GM12878 (cell line): ENCODE data around the gene CXXC5. TPM values are rescaled to one million over a fixed set of nuclear protein-coding genes. Genes with fewer than 3 reads are reported as not detected.
A peak's percentile ranks its signal among the peaks of the same experiment; 100 is the strongest.

Source experiments
- ATAC-seq: fragments of 200-7000 bp; cut with Tn5 transposase; 3 replicates; pipeline ENCODE4 v1.9.1; 2020; ENCODE audit warnings: mild to moderate bottlenecking, moderate library complexity
- BruUV-seq: library from RNA; stranded (reverse); fragments of 400-500 nt; replicated peaks from 2 replicates; lab custom pipeline; 2021; lab: Mats Ljungman, UMichigan
- CTCF ChIA-PET: fragments of 300-600 bp; sonication (Branson Sonifier 250); formaldehyde crosslinking; extraction: SDS; loops from one replicate; lab custom pipeline; 2021; ENCODE audit warnings: inconsistent platforms; lab: Yijun Ruan, JAX
- POLR2A ChIA-PET: fragments of 350-600 bp; formaldehyde crosslinking; extraction: SDS; loops from one replicate; lab custom pipeline; 2021; ENCODE audit warnings: inconsistent platforms; lab: Charles Lee
- RAD21 ChIA-PET: fragments of 300-600 bp; sonication (Branson Sonifier 250); formaldehyde crosslinking; loops from one replicate; lab custom pipeline; 2023; ENCODE audit warnings: antibody characterized with exemption; ENCODE audit not compliant: unreplicated experiment; lab: Charles Lee
- SMC1A ChIA-PET: fragments of 300-600 bp; sonication (Branson Sonifier 250); formaldehyde crosslinking; loops from one replicate; lab custom pipeline; 2023; ENCODE audit not compliant: unreplicated experiment, uncharacterized antibody; lab: Charles Lee
- DNase-seq: peaks from one replicate; pipeline ENCODE4 v3.0.0-alpha.2; 2011; ENCODE audit warnings: low read depth, low spot score
- FAIRE-seq: peaks from 3 replicates; lab custom pipeline; 2011; peaks lifted over from hg19 to GRCh38; lab: Jason Lieb, UNC
- H2AFZ ChIP-seq: 2 replicates; pipeline ENCODE4 v1.6.0; 2011; ENCODE audit warnings: low read depth, low read length, control low read depth; ENCODE audit not compliant: control insufficient read depth
- H3K27ac ChIP-seq: 2 replicates; pipeline ENCODE4 v1.5.1; 2011; ENCODE audit warnings: control low read depth; ENCODE audit not compliant: control insufficient read depth, insufficient read depth
- H3K27me3 ChIP-seq, 2 experiments: replicated peaks in 1 of 2; 2 replicates each; pipeline versions ENCODE4 v1.6.0 to v1.6.1; 2011; ENCODE audit warnings: low read length in 1 of 2; ENCODE audit not compliant: control insufficient read depth in 2 of 2, insufficient read depth in 2 of 2
- H3K36me3 ChIP-seq, 2 experiments: 2 replicates each; pipeline ENCODE4 v1.5.1; 2011; ENCODE audit warnings: low read length in 1 of 2; ENCODE audit not compliant: control insufficient read depth in 2 of 2, insufficient read depth in 2 of 2
- H3K4me1 ChIP-seq: 2 replicates; pipeline ENCODE4 v1.6.1; 2011; ENCODE audit warnings: mild to moderate bottlenecking, low read length, moderate library complexity, mixed read lengths; ENCODE audit not compliant: control insufficient read depth, insufficient read depth
- H3K4me2 ChIP-seq: 2 replicates; pipeline ENCODE4 v1.6.0; 2011; ENCODE audit warnings: control low read depth; ENCODE audit not compliant: control insufficient read depth, insufficient read depth
- H3K4me3 ChIP-seq: fragments of 200-600 bp; sonication (generic); 2 replicates; pipeline ENCODE4 v1.5.1; 2016
- H3K79me2 ChIP-seq: 2 replicates; pipeline ENCODE4 v1.6.0; 2011; ENCODE audit warnings: low read length; ENCODE audit not compliant: control insufficient read depth, insufficient read depth
- H3K9ac ChIP-seq: 2 replicates; pipeline ENCODE4 v1.8.0; 2011; ENCODE audit warnings: low read length, control low read depth, mixed read lengths; ENCODE audit not compliant: control insufficient read depth, insufficient read depth
- H3K9me3 ChIP-seq: replicated peaks from 3 replicates; pipeline ENCODE4 v1.5.1; 2011; ENCODE audit warnings: mild to moderate bottlenecking, low read length; ENCODE audit not compliant: control insufficient read depth, insufficient read depth
- H4K20me1 ChIP-seq: 2 replicates; pipeline ENCODE4 v1.6.0; 2011; ENCODE audit not compliant: control insufficient read depth, insufficient read depth
- BACH1 ChIP-seq: fragments of 450-650 bp; IDR thresholded peaks from 2 replicates; pipeline ENCODE4 v1.6.1; 2017; ENCODE audit warnings: mild to moderate bottlenecking, borderline replicate concordance
- CHD4 ChIP-seq: fragments of 200-600 bp; sonication (generic); IDR thresholded peaks from 2 replicates; pipeline ENCODE4 v1.6.1; 2016; ENCODE audit warnings: mild to moderate bottlenecking
- FOXK2 ChIP-seq: fragments of 450-650 bp; IDR thresholded peaks from 2 replicates; pipeline ENCODE4 v1.6.1; 2017; ENCODE audit warnings: mild to moderate bottlenecking, moderate library complexity
- POLR2A ChIP-seq: IDR thresholded peaks from 2 replicates; pipeline ENCODE4 v1.6.1; 2011; ENCODE audit warnings: low read depth, mild to moderate bottlenecking, low read length
- TCF3 ChIP-seq: IDR thresholded peaks from 2 replicates; pipeline ENCODE4 v1.6.1; 2012; ENCODE audit warnings: low read depth, mild to moderate bottlenecking, low read length, borderline replicate concordance; ENCODE audit not compliant: insufficient read depth
- ZBED1 ChIP-seq: IDR thresholded peaks from 2 replicates; pipeline ENCODE4 v1.6.1; 2016; ENCODE audit warnings: borderline replicate concordance
- WGBS: methylation state at CpG from one replicate; pipeline ENCODE4 v1.1.6; 2016; ENCODE audit warnings: low lambda C conversion rate; ENCODE audit not compliant: insufficient replicate concordance, insufficient coverage; ENCODE audit errors: missing lambda C conversion rate; 5-methylcytosine and 5-hydroxymethylcytosine counted together
- in situ Hi-C: fragments of 300-500 bp; cut with MboI; formaldehyde crosslinking; loops from 9 replicates; pipeline ENCODE4 v1.14.3; 2018; ENCODE audit warnings: mixed read lengths
- intact Hi-C: fragments of 100-400 bp; cut with micrococcal nuclease; formaldehyde crosslinking; loops from one replicate; pipeline ENCODE4 v1.14.2; 2022; ENCODE audit not compliant: unreplicated experiment
- polyA plus RNA-seq, 11 experiments: library from polyadenylated mRNA; depleted of rRNA in 4 of 11; unstranded in 6 of 11; stranded (reverse) in 5 of 11; fragments of >200 nt; fragmentation: Nextera tagmentation in 4 of 11; fragmentation: Illumina TruSeq in 1 of 11; extraction: Ambion mirVana in 4 of 11; extraction: Trizol in 1 of 11; gene quantifications; 1 replicate in 1 of 11; 2 replicates in 10 of 11; pipeline versions ENCODE4 v1.2.1 to v1.2.3, GENCODE V29; 2011 to 2016; ENCODE audit warnings: inconsistent platforms in 2 of 11, missing spikeins in 2 of 11, low read depth in 1 of 11
- total RNA-seq, 4 experiments: library from RNA; depleted of rRNA in 3 of 4; stranded (reverse); fragments of >200 nt in 3 of 4; fragmentation: Illumina TruSeq in 1 of 4; extraction: Trizol in 1 of 4; gene quantifications; 2 replicates each; pipeline versions ENCODE4 v1.2.1 to v1.2.3, GENCODE V29; 2013 to 2021
- TF ChIP-seq, protein P1 (sequence below): IDR thresholded peaks from 2 replicates; pipeline ENCODE4 v1.6.1; 2011; ENCODE audit warnings: borderline replicate concordance, low read depth, mild to moderate bottlenecking, moderate library complexity, low read length; ENCODE audit not compliant: insufficient read depth, poor library complexity, severe bottlenecking

The CXXC5 gene
- total and polyA plus RNA-seq, 10 of the 15 experiments (the other 5 are each of a cell fraction or from before 2014, with no cell fraction given), result 1.8 to 90.8 (median 40.7) TPM

DNA sequence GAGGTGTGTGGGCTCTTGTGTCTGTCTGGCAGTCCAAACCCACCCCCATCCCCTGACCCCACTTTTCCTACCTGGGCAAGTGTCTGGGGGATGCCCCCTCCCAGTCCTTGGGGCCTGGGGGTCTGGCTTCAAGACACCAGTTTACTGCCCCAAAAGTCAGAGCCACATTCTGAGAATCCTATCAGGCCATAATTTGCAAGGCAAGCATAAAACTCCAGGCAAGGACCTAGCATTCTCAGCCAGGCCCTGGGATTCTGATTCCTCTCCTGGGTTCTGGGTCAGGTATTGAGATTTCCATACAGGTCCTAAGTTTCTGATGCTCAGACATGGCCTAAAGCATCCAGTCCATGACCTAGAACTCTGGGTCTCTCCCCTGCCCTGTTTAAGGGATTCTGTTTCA, 33.3 kb downstream of the CXXC5 start (continued):
- TF ChIP-seq CHD4, result no peak
- TF ChIP-seq ZBED1, result no peak
- no peak for TF ChIP-seq FOXK2

DNA sequence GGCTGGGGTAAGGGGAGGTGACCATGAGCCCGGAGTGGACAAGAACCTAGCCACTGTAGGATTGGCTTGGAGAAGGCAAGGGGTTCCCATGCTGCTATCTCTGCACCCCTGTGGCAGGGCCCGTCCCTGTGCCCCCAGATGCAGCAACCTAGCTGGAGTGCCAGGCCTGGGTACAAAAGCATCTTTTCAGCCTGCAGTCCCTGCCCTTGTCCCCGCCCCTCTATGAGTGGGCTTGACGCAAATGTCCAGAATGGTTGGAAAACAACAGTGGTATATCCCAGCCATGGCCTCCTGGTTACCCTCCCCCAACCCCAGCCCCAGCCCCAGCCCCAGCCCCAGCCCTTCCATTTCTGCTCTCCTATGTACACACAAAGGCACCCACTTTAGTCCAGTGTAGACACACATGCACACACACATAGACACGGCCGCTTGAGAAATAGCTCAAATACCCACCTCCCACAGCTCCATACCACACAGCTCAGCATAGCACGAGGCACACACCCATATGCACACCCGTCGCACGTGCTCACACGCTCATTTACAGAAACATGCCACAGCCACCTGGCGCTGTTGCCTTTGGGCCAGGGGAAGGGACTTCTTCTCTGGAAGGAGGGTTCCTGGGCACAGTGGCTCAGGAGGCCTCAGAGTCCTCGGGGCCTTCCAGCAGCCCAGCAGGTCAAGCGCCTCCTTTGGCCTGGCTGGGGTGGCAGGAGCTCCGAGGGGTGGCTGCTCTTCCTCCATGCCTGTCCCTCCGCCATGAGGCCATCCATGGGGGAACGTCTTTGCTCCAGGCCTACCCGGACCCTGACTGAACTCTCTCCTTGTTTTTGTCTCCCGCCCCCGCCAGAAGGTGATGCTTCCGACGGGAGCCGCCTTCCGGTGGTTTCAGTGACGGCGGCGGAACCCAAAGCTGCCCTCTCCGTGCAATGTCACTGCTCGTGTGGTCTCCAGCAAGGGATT, 34.1 kb downstream of the CXXC5 start:
- no TSS peak for BruUV-seq
- no peaks in the 10 kb centered on the region; the same call in 1 of the 2 replicates for H3K4me1 ChIP-seq
- POLR2A ChIA-PET, result no interaction called here
- no peaks in the 10 kb centered on the region; the same call in 1 of the 2 replicates for H4K20me1 ChIP-seq
- H3K36me3 ChIP-seq, result peaks cover 26 to 45% of the 10 kb centered on the region in 2 experiments
- RAD21 ChIA-PET, result no interaction called here
- CTCF ChIA-PET, result no interaction called here
- H3K9me3 ChIP-seq, result no peaks in the 10 kb centered on the region
- H3K9ac ChIP-seq, result no peak overlapping the region
- H2AFZ ChIP-seq, result no peak overlapping the region
- H3K79me2 ChIP-seq, result peaks cover 3% of the 10 kb centered on the region
- 0 out of 2 replicates have a peak, but pooled peaks have one; percentile 22 for TF ChIP-seq TCF3
- TF ChIP-seq, protein P1, sequence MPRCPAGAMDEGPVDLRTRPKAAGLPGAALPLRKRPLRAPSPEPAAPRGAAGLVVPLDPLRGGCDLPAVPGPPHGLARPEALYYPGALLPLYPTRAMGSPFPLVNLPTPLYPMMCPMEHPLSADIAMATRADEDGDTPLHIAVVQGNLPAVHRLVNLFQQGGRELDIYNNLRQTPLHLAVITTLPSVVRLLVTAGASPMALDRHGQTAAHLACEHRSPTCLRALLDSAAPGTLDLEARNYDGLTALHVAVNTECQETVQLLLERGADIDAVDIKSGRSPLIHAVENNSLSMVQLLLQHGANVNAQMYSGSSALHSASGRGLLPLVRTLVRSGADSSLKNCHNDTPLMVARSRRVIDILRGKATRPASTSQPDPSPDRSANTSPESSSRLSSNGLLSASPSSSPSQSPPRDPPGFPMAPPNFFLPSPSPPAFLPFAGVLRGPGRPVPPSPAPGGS, result peak; percentile 32
- no peak for TF ChIP-seq BACH1
- TF ChIP-seq POLR2A, result peak; percentile 51
- no peak overlapping the region for H3K27ac ChIP-seq
- no peak overlapping the region for H3K4me2 ChIP-seq
- no peak for ATAC-seq
- SMC1A ChIA-PET, result no interaction called here
- H3K27me3 ChIP-seq, result no peaks in the 10 kb centered on the region
- in situ Hi-C loops, result no loop called here
- intact Hi-C loops, result no loop called here
- FAIRE-seq, result no peak
- H3K4me3 ChIP-seq, result no peak overlapping the region
- DNase-seq, result no peak
- 97% methylated on average over 28 of the region's 29 CpGs for WGBS
